HUES6 (cell line): ENCODE results near the gene TENM3.

Source experiments
- H3K27ac ChIP-seq: 2 replicates; pipeline ENCODE4 v1.7.0; 2013; ENCODE audit warnings: low read depth, mild to moderate bottlenecking, low read length, inconsistent platforms
- H3K27me3 ChIP-seq: 2 replicates; pipeline ENCODE4 v1.6.1; 2013; ENCODE audit warnings: low read length; ENCODE audit not compliant: control insufficient read depth, insufficient read depth
- H3K36me3 ChIP-seq: 2 replicates; pipeline ENCODE4 v1.6.1; 2013; ENCODE audit warnings: low read length; ENCODE audit not compliant: control insufficient read depth, insufficient read depth
- H3K4me1 ChIP-seq: 2 replicates; pipeline ENCODE4 v1.6.1; 2013; ENCODE audit warnings: low read length; ENCODE audit not compliant: control insufficient read depth, insufficient read depth
- H3K4me3 ChIP-seq: 2 replicates; pipeline ENCODE4 v1.5.1; 2013; ENCODE audit warnings: low read depth, low read length
- H3K9ac ChIP-seq: one replicate; pipeline ENCODE4 v1.6.1; 2013; ENCODE audit warnings: mild to moderate bottlenecking, low read length
- H3K9me3 ChIP-seq: 2 replicates; pipeline ENCODE4 v1.6.1; 2013; ENCODE audit warnings: low read depth, low read length; ENCODE audit not compliant: control insufficient read depth, insufficient read depth

TENM3 gene

DNA sequence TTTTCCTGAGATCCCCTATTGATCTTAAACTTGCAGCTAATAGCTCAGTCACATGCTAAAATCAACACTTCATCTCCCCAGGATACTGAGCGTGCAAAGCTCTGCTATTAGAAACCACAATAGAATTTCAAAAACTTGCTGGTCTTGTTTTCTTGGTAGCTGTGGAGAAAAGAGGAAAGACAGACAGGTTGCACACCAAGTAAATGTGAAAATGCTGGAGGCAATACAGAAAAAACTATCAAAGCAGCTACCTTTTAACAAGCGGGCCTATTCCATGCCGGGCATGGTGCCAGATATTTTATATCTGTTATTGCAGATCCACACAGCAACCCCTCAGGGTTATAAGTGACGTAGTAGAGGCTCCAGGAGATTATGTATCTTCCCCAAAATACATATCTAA, 502.0 kb downstream of the TENM3 start:
- no peak overlapping the region for H3K4me3 ChIP-seq
- H3K9ac ChIP-seq, result no peak overlapping the region
- no peaks in the 10 kb centered on the region for H3K4me1 ChIP-seq
- no peak overlapping the region for H3K27ac ChIP-seq
- H3K36me3 ChIP-seq, result peaks cover 7% of the 10 kb centered on the region
- H3K9me3 ChIP-seq, result no peaks in the 10 kb centered on the region
- no peaks in the 10 kb centered on the region for H3K27me3 ChIP-seq

DNA sequence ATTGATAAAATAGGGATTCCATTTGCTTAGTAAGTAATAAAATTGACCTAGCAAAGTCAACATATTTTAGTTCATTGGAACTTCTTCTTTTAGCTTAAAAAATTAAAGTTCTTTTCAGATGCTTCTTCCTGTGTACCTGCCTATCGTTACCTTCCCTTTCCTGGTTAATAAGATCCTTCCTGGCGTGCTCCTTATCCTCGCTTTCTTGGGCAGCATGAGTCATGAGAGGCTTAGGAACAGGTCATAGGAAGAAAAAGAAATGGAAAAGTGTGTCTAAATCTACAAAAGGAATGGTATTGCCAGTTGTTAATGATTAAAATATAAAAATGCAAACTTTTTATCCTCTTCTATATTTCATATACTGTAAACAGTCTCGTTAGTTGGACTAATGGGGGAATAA, 503.7 kb downstream of the TENM3 start:
- Histone ChIP-seq H3K36me3 (peaks cover 6% of the 10 kb centered on the region), H3K4me3 (no peak overlapping the region), H3K27ac (no peak overlapping the region), H3K4me1 (no peaks in the 10 kb centered on the region), H3K9ac (no peak overlapping the region), H3K9me3 (no peaks in the 10 kb centered on the region), H3K27me3 (no peaks in the 10 kb centered on the region)

- Histone ChIP-seq H3K4me3 (no peak overlapping the region), H3K27me3 (no peaks in the 10 kb centered on the region), H3K9ac (no peak overlapping the region), H3K36me3 (peaks cover 4% of the 10 kb centered on the region), H3K27ac (no peak overlapping the region), H3K4me1 (peaks cover 3% of the 10 kb centered on the region; the same call in 1 of the 2 replicates), H3K9me3 (no peaks in the 10 kb centered on the region)
Measured at GRCh38 chr4:182748283-182748682, 505.1 kb downstream of the TENM3 start.

- H3K27ac ChIP-seq, result no peak overlapping the region
- H3K4me1 ChIP-seq, result peaks cover 3% of the 10 kb centered on the region; the same call in 1 of the 2 replicates
- H3K27me3 ChIP-seq, result no peaks in the 10 kb centered on the region
- no peak overlapping the region for H3K4me3 ChIP-seq
- peaks cover 8% of the 10 kb centered on the region; the same call in 1 of the 2 replicates for H3K36me3 ChIP-seq
- H3K9me3 ChIP-seq, result no peaks in the 10 kb centered on the region
- H3K9ac ChIP-seq, result no peak overlapping the region
Measured at GRCh38 chr4:182748949-182749348, 505.7 kb downstream of the TENM3 start.

GRCh38 chr4:182749667-182750167, 506.5 kb downstream of the TENM3 start:
- no peak overlapping the region for H3K9ac ChIP-seq
- no peak overlapping the region for H3K4me3 ChIP-seq
- no peak overlapping the region for H3K27ac ChIP-seq
- peaks cover 3% of the 10 kb centered on the region; the same call in 1 of the 2 replicates for H3K4me1 ChIP-seq
- no peaks in the 10 kb centered on the region for H3K27me3 ChIP-seq
- peaks cover 15% of the 10 kb centered on the region for H3K36me3 ChIP-seq
- no peaks in the 10 kb centered on the region for H3K9me3 ChIP-seq

- Histone ChIP-seq H3K9ac (no peak overlapping the region), H3K27ac (peak overlapping the region; percentile 40; the same call in 1 of the 2 replicates), H3K4me3 (no peak overlapping the region), H3K9me3 (no peaks in the 10 kb centered on the region), H3K4me1 (peaks cover 3% of the 10 kb centered on the region; the same call in 1 of the 2 replicates), H3K36me3 (peaks cover 26% of the 10 kb centered on the region), H3K27me3 (no peaks in the 10 kb centered on the region)
Measured at GRCh38 chr4:182752158-182752910, 509.1 kb downstream of the TENM3 start.

DNA sequence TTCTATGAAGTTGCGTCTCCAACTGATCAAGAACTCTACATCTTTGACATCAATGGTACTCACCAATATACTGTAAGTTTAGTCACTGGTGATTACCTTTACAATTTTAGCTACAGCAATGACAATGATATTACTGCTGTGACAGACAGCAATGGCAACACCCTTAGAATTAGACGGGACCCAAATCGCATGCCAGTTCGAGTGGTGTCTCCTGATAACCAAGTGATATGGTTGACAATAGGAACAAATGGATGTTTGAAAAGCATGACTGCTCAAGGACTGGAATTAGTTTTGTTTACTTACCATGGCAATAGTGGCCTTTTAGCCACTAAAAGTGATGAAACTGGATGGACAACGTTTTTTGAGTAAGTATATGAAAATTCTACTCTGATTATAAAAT, 511.7 kb downstream of the TENM3 start:
- Histone ChIP-seq H3K4me1 (peaks cover 11% of the 10 kb centered on the region), H3K4me3 (no peak overlapping the region), H3K9me3 (no peaks in the 10 kb centered on the region), H3K36me3 (peaks cover 26% of the 10 kb centered on the region), H3K9ac (no peak overlapping the region), H3K27ac (no peak overlapping the region), H3K27me3 (no peaks in the 10 kb centered on the region)

DNA sequence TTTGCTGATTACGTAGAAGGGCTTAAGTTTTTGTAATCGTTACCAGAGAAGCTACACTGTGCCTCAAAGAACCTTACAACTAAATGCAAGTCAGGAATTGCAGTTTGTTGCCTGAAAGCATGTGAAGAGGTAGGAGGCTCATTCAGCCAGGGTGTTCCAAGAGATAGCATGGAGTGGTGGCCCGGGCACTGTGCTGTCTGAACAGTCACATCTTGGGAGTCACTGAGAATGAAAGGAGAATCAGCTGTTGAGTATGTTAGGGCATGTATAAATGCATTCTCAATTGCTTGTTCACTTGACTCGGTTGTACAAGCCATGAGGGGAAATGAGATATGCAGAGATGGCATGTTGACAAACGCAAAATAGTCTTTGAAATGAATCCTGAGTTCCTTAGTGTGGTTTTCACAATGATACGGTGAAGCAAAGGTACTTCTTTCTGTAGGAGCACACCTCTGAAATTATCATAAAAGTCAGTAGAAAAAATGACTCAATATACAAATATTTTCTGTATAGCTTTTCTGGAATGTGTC, 513.0 kb downstream of the TENM3 start:
- Histone ChIP-seq H3K27me3 (no peaks in the 10 kb centered on the region), H3K9ac (no peak overlapping the region), H3K4me3 (no peak overlapping the region), H3K4me1 (peaks cover 11% of the 10 kb centered on the region), H3K36me3 (peaks cover 26% of the 10 kb centered on the region), H3K9me3 (no peaks in the 10 kb centered on the region), H3K27ac (no peak overlapping the region)

GRCh38 chr4:182758273-182758672, 515.1 kb downstream of the TENM3 start:
- Histone ChIP-seq H3K27ac (no peak overlapping the region), H3K9ac (no peak overlapping the region), H3K9me3 (no peaks in the 10 kb centered on the region), H3K4me1 (peaks cover 8% of the 10 kb centered on the region; the same call in 1 of the 2 replicates), H3K27me3 (no peaks in the 10 kb centered on the region), H3K4me3 (no peak overlapping the region), H3K36me3 (peaks cover 24% of the 10 kb centered on the region)

- H3K27ac ChIP-seq, result no peak overlapping the region
- H3K27me3 ChIP-seq, result no peaks in the 10 kb centered on the region
- H3K9ac ChIP-seq, result no peak overlapping the region
- peaks cover 7% of the 10 kb centered on the region for H3K36me3 ChIP-seq
- no peaks in the 10 kb centered on the region for H3K9me3 ChIP-seq
- no peak overlapping the region for H3K4me3 ChIP-seq
- peaks cover 8% of the 10 kb centered on the region; the same call in 1 of the 2 replicates for H3K4me1 ChIP-seq
Measured at GRCh38 chr4:182760551-182761043, 517.4 kb downstream of the TENM3 start.

DNA sequence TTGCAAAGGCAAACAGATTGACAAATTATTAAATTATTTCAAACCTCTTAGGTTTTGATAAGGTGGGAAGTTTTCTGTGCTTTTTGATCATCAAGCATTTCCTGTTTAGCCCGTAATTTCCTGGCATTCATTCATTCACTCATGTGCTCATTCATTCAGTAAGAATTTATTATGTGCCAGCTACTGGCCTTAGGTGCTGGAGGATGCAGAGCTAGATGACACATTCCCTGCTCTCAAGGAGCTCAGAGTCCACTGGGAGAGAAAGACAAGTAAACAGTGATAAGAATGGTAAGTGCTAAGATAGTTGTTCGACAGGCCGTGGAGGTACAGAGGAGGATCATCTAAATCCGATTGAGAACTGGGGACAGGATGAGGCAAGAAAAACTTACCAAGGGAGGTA, 520.9 kb downstream of the TENM3 start:
- no peak overlapping the region for H3K4me3 ChIP-seq
- no peaks in the 10 kb centered on the region for H3K36me3 ChIP-seq
- H3K27ac ChIP-seq, result no peak overlapping the region
- H3K9me3 ChIP-seq, result no peaks in the 10 kb centered on the region
- H3K9ac ChIP-seq, result no peak overlapping the region
- no peaks in the 10 kb centered on the region for H3K27me3 ChIP-seq
- H3K4me1 ChIP-seq, result peaks cover 7% of the 10 kb centered on the region; the same call in 1 of the 2 replicates
